SK-N-SH (cell line): ENCODE data around the gene SLC12A7.

Source experiments
- CTCF ChIP-seq: fragments of 200-600 bp; sonication (generic); IDR thresholded peaks from 2 replicates; pipeline ENCODE4 v1.6.1; 2017; ENCODE audit warnings: antibody characterized with exemption, mild to moderate bottlenecking, moderate library complexity
- EP300 ChIP-seq, 2 experiments: IDR thresholded peaks; 2 replicates each; pipeline versions ENCODE4 v1.4.0 to v1.6.1; 2012; ENCODE audit warnings: borderline replicate concordance in 1 of 2, low read depth in 1 of 2, low read length in 1 of 2
- EZH2phosphoT487 ChIP-seq: fragments of 200-600 bp; sonication (generic); IDR thresholded peaks from 2 replicates; pipeline ENCODE4 v1.6.1; 2017; ENCODE audit warnings: low read depth, mixed run types, mild to moderate bottlenecking, antibody characterized with exemption, moderate library complexity, borderline replicate concordance
- GABPA ChIP-seq: IDR thresholded peaks from 2 replicates; pipeline ENCODE4 v1.4.0; 2012; ENCODE audit warnings: low read depth, mild to moderate bottlenecking
- MEF2A ChIP-seq: IDR thresholded peaks from 2 replicates; pipeline ENCODE4 v1.4.0; 2012; ENCODE audit warnings: low read depth, borderline replicate concordance
- NRF1 ChIP-seq: IDR thresholded peaks from 2 replicates; pipeline ENCODE4 v1.6.1; 2012; ENCODE audit warnings: low read depth, mild to moderate bottlenecking, low read length
- POLR2AphosphoS5 ChIP-seq: IDR thresholded peaks from 2 replicates; pipeline ENCODE4 v1.6.1; 2012; ENCODE audit warnings: low read depth, low read length
- RCOR1 ChIP-seq: fragments of 150-350 bp; IDR thresholded peaks from 2 replicates; pipeline ENCODE4 v1.6.1; 2017; ENCODE audit warnings: antibody characterized with exemption, low read length
- REST ChIP-seq: IDR thresholded peaks from 2 replicates; pipeline ENCODE4 v1.6.1; 2012; ENCODE audit warnings: mild to moderate bottlenecking, low read depth, low read length, moderate library complexity
- SMC3 ChIP-seq: IDR thresholded peaks from 2 replicates; pipeline ENCODE4 v1.6.1; 2012; ENCODE audit warnings: low read depth, low read length, improper control_type of control experiment
- TCF12 ChIP-seq: IDR thresholded peaks from 2 replicates; pipeline ENCODE4 v1.4.0; 2012
- TF ChIP-seq, protein P1 (sequence below): IDR thresholded peaks from 2 replicates; pipeline ENCODE4 v1.4.0; 2012; ENCODE audit warnings: low read depth, borderline replicate concordance

- TF ChIP-seq REST: no peak
- TF ChIP-seq POLR2AphosphoS5: no peak
- no peak for TF ChIP-seq CTCF
- TF ChIP-seq RCOR1: no peak
- no peak for TF ChIP-seq GABPA
- TF ChIP-seq SMC3: no peak
- TF ChIP-seq EZH2phosphoT487: no peak
- TF ChIP-seq MEF2A: no peak
- no peak for TF ChIP-seq TCF12
- TF ChIP-seq, protein P1, sequence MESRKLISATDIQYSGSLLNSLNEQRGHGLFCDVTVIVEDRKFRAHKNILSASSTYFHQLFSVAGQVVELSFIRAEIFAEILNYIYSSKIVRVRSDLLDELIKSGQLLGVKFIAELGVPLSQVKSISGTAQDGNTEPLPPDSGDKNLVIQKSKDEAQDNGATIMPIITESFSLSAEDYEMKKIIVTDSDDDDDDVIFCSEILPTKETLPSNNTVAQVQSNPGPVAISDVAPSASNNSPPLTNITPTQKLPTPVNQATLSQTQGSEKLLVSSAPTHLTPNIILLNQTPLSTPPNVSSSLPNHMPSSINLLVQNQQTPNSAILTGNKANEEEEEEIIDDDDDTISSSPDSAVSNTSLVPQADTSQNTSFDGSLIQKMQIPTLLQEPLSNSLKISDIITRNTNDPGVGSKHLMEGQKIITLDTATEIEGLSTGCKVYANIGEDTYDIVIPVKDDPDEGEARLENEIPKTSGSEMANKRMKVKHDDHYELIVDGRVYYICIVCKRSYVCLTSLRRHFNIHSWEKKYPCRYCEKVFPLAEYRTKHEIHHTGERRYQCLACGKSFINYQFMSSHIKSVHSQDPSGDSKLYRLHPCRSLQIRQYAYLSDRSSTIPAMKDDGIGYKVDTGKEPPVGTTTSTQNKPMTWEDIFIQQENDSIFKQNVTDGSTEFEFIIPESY: no peak
- no peak for TF ChIP-seq EP300 (IDR thresholded peaks at IDR 0.05; ENCODE audit: borderline replicate concordance in 1 of 2, low read depth in 1 of 2, low read length in 1 of 2)
- TF ChIP-seq NRF1: no peak
These were observed 14.4 kb downstream of the SLC12A7 start for GRCh38 chr5:1097381-1097987.
